NCI-H2196 treated with DMSO at 0.1 percent for 48 hours (cell line): Measurements from ENCODE around the gene PARD6G.
"Not testable (repeated sequence)": the region's sequence is repeated elsewhere in the genome, so short reads cannot be mapped to it uniquely, and the experiment has no call there.

Experiments
- DNase-seq: peaks from one replicate; lab custom pipeline; 2025; ENCODE audit not compliant: unreplicated experiment; lab: John Stamatoyannopoulos, UW

The PARD6G gene

GRCh38 chr18:80241919-80242777, 5.2 kb downstream of the PARD6G start:
- no peak for DNase-seq

GRCh38 chr18:80239830-80240229, 7.5 kb downstream of the PARD6G start:
- DNase-seq = no peak

- no peak for DNase-seq
Measured at GRCh38 chr18:80238651-80239260, 8.6 kb downstream of the PARD6G start.

GRCh38 chr18:80237519-80237918, 9.8 kb downstream of the PARD6G start:
- not testable (repeated sequence) for DNase-seq

GRCh38 chr18:80234398-80234797, 12.9 kb downstream of the PARD6G start:
- no peak for DNase-seq

- no peak for DNase-seq
Measured at GRCh38 chr18:80233899-80234298, 13.4 kb downstream of the PARD6G start.

- no peak for DNase-seq
Measured at GRCh38 chr18:80233201-80233835, 14.0 kb downstream of the PARD6G start.

GRCh38 chr18:80232710-80233109, 14.6 kb downstream of the PARD6G start:
- DNase-seq = no peak

- no peak for DNase-seq
Measured at GRCh38 chr18:80232030-80232429, 15.3 kb downstream of the PARD6G start.

- DNase-seq = no peak
Measured at GRCh38 chr18:80231616-80232015, 15.7 kb downstream of the PARD6G start.

- DNase-seq = no peak
Measured at GRCh38 chr18:80231151-80231550, 16.2 kb downstream of the PARD6G start.

GRCh38 chr18:80229766-80230745, 17.3 kb downstream of the PARD6G start:
- DNase-seq = no peak

- no peak for DNase-seq
Measured at GRCh38 chr18:80229363-80229762, 18.0 kb downstream of the PARD6G start.

- no peak for DNase-seq
Measured at GRCh38 chr18:80228051-80228848, 19.1 kb downstream of the PARD6G start.

- DNase-seq = no peak
Measured at GRCh38 chr18:80227472-80227871, 19.8 kb downstream of the PARD6G start.

GRCh38 chr18:80225685-80226084, 21.6 kb downstream of the PARD6G start:
- no peak for DNase-seq

GRCh38 chr18:80223581-80224148, 23.6 kb downstream of the PARD6G start:
- DNase-seq = no peak

GRCh38 chr18:80219488-80219887, 27.8 kb downstream of the PARD6G start:
- not testable (repeated sequence) for DNase-seq

- no peak for DNase-seq
Measured at GRCh38 chr18:80218341-80219227, 28.7 kb downstream of the PARD6G start.
